GM21390 (cell line): ENCODE results near the gene EIF4G1.
"Not testable (repeated sequence)": the region's sequence is repeated elsewhere in the genome, so short reads cannot be mapped to it uniquely, and the experiment has no call there.

Source experiments
- ATAC-seq: cut with Tn5 transposase; IDR thresholded peaks from one replicate; pipeline ENCODE4 v1.9.1; 2021; ENCODE audit not compliant: unreplicated experiment

Gene EIF4G1

GRCh38 chr3:184333190-184333589 lies 18.8 kb downstream of the EIF4G1 start:
- no peak for ATAC-seq

- no peak for ATAC-seq
Observed at GRCh38 chr3:184333700-184334099, 19.3 kb downstream of the EIF4G1 start.

GRCh38 chr3:184334470-184335158 lies 20.2 kb downstream of the EIF4G1 start:
- no peak for ATAC-seq

GRCh38 chr3:184335291-184335660 lies 20.9 kb downstream of the EIF4G1 start:
- ATAC-seq: peak; percentile 10

- ATAC-seq: peak; percentile 77
Observed at GRCh38 chr3:184335661-184336546, 21.5 kb downstream of the EIF4G1 start.

- no peak for ATAC-seq
Observed at GRCh38 chr3:184336547-184337398, 22.4 kb downstream of the EIF4G1 start.

GRCh38 chr3:184337399-184337714 lies 23.0 kb downstream of the EIF4G1 start, which contains the start of gene FAM131A:
Gene FAM131A (plus strand): TSS chr3:184337600. CDS start chr3:184337631, 31 bp downstream.
- ATAC-seq: no peak

- no peak for ATAC-seq
Observed at GRCh38 chr3:184337981-184338380, 23.6 kb downstream of the EIF4G1 start.

GRCh38 chr3:184338511-184338945 lies 24.1 kb downstream of the EIF4G1 start:
- ATAC-seq: no peak

GRCh38 chr3:184339001-184339400 lies 24.6 kb downstream of the EIF4G1 start:
- no peak for ATAC-seq

GRCh38 chr3:184339451-184340135 lies 25.2 kb downstream of the EIF4G1 start:
- ATAC-seq: not testable (repeated sequence)

- no peak for ATAC-seq
Observed at GRCh38 chr3:184341925-184342324, 27.5 kb downstream of the EIF4G1 start.

GRCh38 chr3:184343200-184343876 lies 28.9 kb downstream of the EIF4G1 start:
- no peak for ATAC-seq

GRCh38 chr3:184344579-184345316 lies 30.3 kb downstream of the EIF4G1 start:
- no peak for ATAC-seq

- no peak for ATAC-seq
Observed at GRCh38 chr3:184345317-184346144, 31.1 kb downstream of the EIF4G1 start.

- no peak for ATAC-seq
Observed at GRCh38 chr3:184346480-184347190, 32.2 kb downstream of the EIF4G1 start.

GRCh38 chr3:184347321-184348056 lies 33.1 kb downstream of the EIF4G1 start:
- no peak for ATAC-seq
